ENCODE results near the gene ZBTB43.
"Not testable (repeated sequence)": the region's sequence is repeated elsewhere in the genome, so short reads cannot be mapped to it uniquely, and the experiment has no call there.

Gene ZBTB43

GRCh38 chr9:126791406-126792230 lies 13.2 kb upstream of the ZBTB43 start:
- DNase-seq = no peak

GRCh38 chr9:126793686-126794417 lies 11.0 kb upstream of the ZBTB43 start:
- no peak for DNase-seq

GRCh38 chr9:126794441-126794840 lies 10.4 kb upstream of the ZBTB43 start:
- no peak for DNase-seq

- no peak for DNase-seq
These were observed 8.1 kb upstream of the ZBTB43 start for GRCh38 chr9:126796758-126797157.

- DNase-seq = no peak
These were observed 6.9 kb upstream of the ZBTB43 start for GRCh38 chr9:126797903-126798302.

GRCh38 chr9:126799034-126799433 lies 5.8 kb upstream of the ZBTB43 start:
- DNase-seq = no peak

- DNase-seq = no peak
These were observed 2.4 kb upstream of the ZBTB43 start for GRCh38 chr9:126802318-126803059.

GRCh38 chr9:126804198-126804695 lies 593 bp upstream of the ZBTB43 start:
- no peak for DNase-seq

GRCh38 chr9:126805554-126806262 lies 868 bp downstream of the ZBTB43 start:
- peak; percentile 87 for DNase-seq

GRCh38 chr9:126806336-126806735 lies 1.5 kb downstream of the ZBTB43 start:
- no peak for DNase-seq

- no peak for DNase-seq
These were observed 4.2 kb downstream of the ZBTB43 start for GRCh38 chr9:126809068-126809467.

- not testable (repeated sequence) for DNase-seq
These were observed 5.4 kb downstream of the ZBTB43 start for GRCh38 chr9:126810221-126810620.

- no peak for DNase-seq
These were observed 8.2 kb downstream of the ZBTB43 start for GRCh38 chr9:126813072-126813471.

GRCh38 chr9:126814091-126814490 lies 9.3 kb downstream of the ZBTB43 start:
- no peak for DNase-seq

GRCh38 chr9:126817615-126818014 lies 12.8 kb downstream of the ZBTB43 start:
- DNase-seq = not testable (repeated sequence)

GRCh38 chr9:126818482-126818881 lies 13.6 kb downstream of the ZBTB43 start:
- DNase-seq = no peak

- DNase-seq = no peak
These were observed 14.6 kb downstream of the ZBTB43 start for GRCh38 chr9:126819482-126819881.

- no peak for DNase-seq
These were observed 17.4 kb downstream of the ZBTB43 start for GRCh38 chr9:126822278-126822677.

GRCh38 chr9:126822873-126823272 lies 18.0 kb downstream of the ZBTB43 start:
- no peak for DNase-seq

- not testable (repeated sequence) for DNase-seq
These were observed 19.2 kb downstream of the ZBTB43 start for GRCh38 chr9:126824052-126824451.

GRCh38 chr9:126827227-126827626 lies 22.4 kb downstream of the ZBTB43 start:
- no peak for DNase-seq

- no peak for DNase-seq
These were observed 24.2 kb downstream of the ZBTB43 start for GRCh38 chr9:126829035-126829434.

GRCh38 chr9:126830827-126831226 lies 26.0 kb downstream of the ZBTB43 start:
- no peak for DNase-seq

Data from stimulated activated CD4-positive, alpha-beta T cell treated with anti-CD3 and anti-CD28 coated beads, Interleukin-15, amount 100 ng/mL, for 24 hours (primary cell).